Melanocyte of skin (primary cell): ENCODE measurements around the gene RNASE7. TPM values are rescaled to one million over a fixed set of nuclear protein-coding genes. Genes with fewer than 3 reads are reported as not detected.

Experiments used
- total RNA-seq, 2 donors: library from RNA; depleted of rRNA; stranded (reverse); fragments of >200 nt; gene quantifications; 2 replicates each; pipeline ENCODE4 v1.2.3, GENCODE V29; 2012

The RNASE7 gene
- total RNA-seq = not detected

GRCh38 chr14:21041676-21042433, at the start of gene RNASE7:
RNASE7 (plus strand) TSS chr14:21042362; CDS start chr14:21042993, 631 bp downstream.

GRCh38 chr14:20998674-20999366, 43.3 kb upstream of the RNASE7 start, which contains the start of gene SLC39A2:
SLC39A2 (plus strand) TSS chr14:20999293; CDS start chr14:20999447, 154 bp downstream.

GRCh38 chr14:21024585-21025370, 17.4 kb upstream of the RNASE7 start, which contains the start of gene NDRG2:
NDRG2 (minus strand) TSS chr14:21025061; CDS start chr14:21023315, 1,746 bp downstream.

GRCh38 chr14:21029917-21030316, 12.2 kb upstream of the RNASE7 start, which contains the start of gene TPPP2:
TPPP2 (plus strand) TSS chr14:21030217; CDS start chr14:21030582, 365 bp downstream.

GRCh38 chr14:21034707-21035106, 7.5 kb upstream of the RNASE7 start, which contains the start of gene RNASE13:
RNASE13 (minus strand) TSS chr14:21034807; CDS start chr14:21034288, 519 bp downstream.

GRCh38 chr14:21057803-21058675, 15.9 kb downstream of the RNASE7 start, which contains the start of gene RNASE8:
RNASE8 (plus strand) TSS chr14:21057822; CDS start chr14:21057893, 71 bp downstream.

GRCh38 chr14:21070083-21070609, 28.0 kb downstream of the RNASE7 start, which contains the start of gene ARHGEF40:
ARHGEF40 (plus strand) TSS chr14:21070304; CDS start chr14:21070397, 93 bp downstream.

Other genes with a start within 250 kb of the RNASE7 start
- gene RNASE1, start 239.5 kb upstream of the RNASE7 start, total RNA-seq = not detected
- gene RNASE3, start 151.0 kb upstream of the RNASE7 start, total RNA-seq = not detected
- not detected for gene RNASE2, start 86.9 kb upstream of the RNASE7 start, total RNA-seq
- 10 to 100 TPM; 47.8 to 67.6 TPM for gene METTL17, start 52.4 kb upstream of the RNASE7 start, total RNA-seq
- gene SLC39A2, start 43.1 kb upstream of the RNASE7 start, total RNA-seq = not detected
- gene NDRG2, start 17.3 kb upstream of the RNASE7 start, total RNA-seq = 1 to 10 TPM; 2.3 to 8.9 TPM
- gene TPPP2, start 12.1 kb upstream of the RNASE7 start, total RNA-seq = not detected
- gene RNASE13, start 7.6 kb upstream of the RNASE7 start, total RNA-seq = under 1 TPM in 1 of 2 donors, not detected in 1; under 0.01 TPM
- not detected for gene RNASE8, start 15.5 kb downstream of the RNASE7 start, total RNA-seq
- 100 to 1,000 TPM in 1 of 2 donors, 10 to 100 TPM in 1; 47.6 to 209 TPM for gene ARHGEF40, start 27.9 kb downstream of the RNASE7 start, total RNA-seq
- gene ZNF219, start 56.3 kb downstream of the RNASE7 start, total RNA-seq = 10 to 100 TPM in 1 of 2 donors, 1 to 10 TPM in 1; 9.3 to 17.6 TPM
- under 1 TPM; under 0.01 to 1.00 TPM for gene TMEM253, start 58.7 kb downstream of the RNASE7 start, total RNA-seq
- gene OR5AU1, start 113.7 kb downstream of the RNASE7 start, total RNA-seq = under 1 TPM in 1 of 2 donors, not detected in 1; under 0.01 TPM
- gene HNRNPC, start 227.1 kb downstream of the RNASE7 start, total RNA-seq = 100 to 1,000 TPM; 512 to 752 TPM
- under 1 TPM in 1 of 2 donors, not detected in 1; 0.34 TPM for gene RPGRIP1, start 237.7 kb downstream of the RNASE7 start, total RNA-seq